ENCODE data around the gene CARMIL1. TPM values are rescaled to one million over a fixed set of nuclear protein-coding genes. Genes with fewer than 3 reads are reported as not detected.

CARMIL1 gene
- total and polyA plus RNA-seq, 2 of the 8 experiments (the other 6 are each of a cell fraction or from before 2014, with no cell fraction given) = 20.3 to 40.4 TPM

DNA sequence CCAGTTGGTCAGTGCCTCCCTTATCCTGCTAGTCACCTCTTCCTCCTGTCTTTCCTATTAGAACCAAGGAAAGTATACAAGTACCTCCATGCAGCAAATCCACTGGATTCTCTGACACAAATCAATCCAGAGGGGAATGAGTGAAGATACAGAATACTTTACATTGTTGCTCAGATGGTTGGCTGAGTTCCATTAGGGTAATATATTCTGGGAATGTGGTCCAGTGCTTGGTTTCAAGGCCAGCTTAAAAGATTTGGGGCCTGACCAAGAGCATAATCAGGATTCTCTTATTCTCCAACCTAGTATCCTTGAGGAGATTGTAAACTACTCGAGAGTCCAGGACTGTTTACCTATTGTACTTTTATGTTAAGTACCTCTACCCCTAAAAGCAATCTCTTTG is 23.0 kb downstream of the CARMIL1 start:
- no peak overlapping the region for H2BK12ac ChIP-seq (ENCODE audit: low read depth, low read length)
- CTCF ChIA-PET (ENCODE audit: partially characterized antibody) = interaction anchor here (1.0 to 4.0 kb wide), 2 partner anchors 10 to 23 kb away, joined by 3 to 11 read pairs; partner anchors contain the start of gene CARMIL1
- H2AK5ac ChIP-seq (ENCODE audit: low read depth, low read length) = no peak overlapping the region
- H4K91ac ChIP-seq (replicated peaks; ENCODE audit: insufficient read length, low read length) = no peak overlapping the region
- H3K56ac ChIP-seq (replicated peaks; ENCODE audit: insufficient read length, low read depth, low read length) = no peak overlapping the region
- H4K5ac ChIP-seq (ENCODE audit: insufficient read length, low read depth, low read length) = no peak overlapping the region
- FAIRE-seq (no peak), DNase-seq (ENCODE audit: low read depth in 1 of 2, low spot score in 2 of 2) (no peak)
- no peak overlapping the region for H3K4me2 ChIP-seq (ENCODE audit: insufficient read depth in 1 of 2, low read depth in 2 of 2, low read length in 2 of 2)
- no peak overlapping the region for H3K4me3 ChIP-seq (ENCODE audit: extremely low read depth in 1 of 4, insufficient read depth in 2 of 4, low read depth in 3 of 4, low read length in 4 of 4)
- WGBS, 2 experiments (ENCODE audit: extremely low coverage in 1 of 2, insufficient coverage in 1 of 2, insufficient read length in 1 of 2, insufficient replicate concordance in 2 of 2, low coverage in 1 of 2, low lambda C conversion rate in 2 of 2, missing lambda C conversion rate in 1 of 2) = 93% methylated on average over 1 of the region's 1 CpG; no CpG with 5 or more reads in 1 of the 2 experiments
- H3K79me2 ChIP-seq (ENCODE audit: control insufficient read depth in 1 of 2, insufficient read depth in 2 of 2, low read length in 2 of 2) = peaks cover 2 to 96% of the 10 kb centered on the region in 2 experiments; a peak in 3 of 4 replicates
- H3K4me1 ChIP-seq (replicated peaks in 1 of 4; ENCODE audit: control insufficient read depth in 3 of 4, insufficient read depth in 4 of 4, low read length in 3 of 4) = peaks cover 0 to 7% (median 4%) of the 10 kb centered on the region in 4 experiments; a peak in 3 of 7 replicates
- no peaks in the 10 kb centered on the region for H3K9me3 ChIP-seq (ENCODE audit: insufficient read depth in 2 of 2, low read depth in 1 of 2, low read length in 1 of 2)
- peaks cover 9% of the 10 kb centered on the region for H3K79me1 ChIP-seq (ENCODE audit: low read depth, low read length)
- POLR2A ChIA-PET (ENCODE audit: partially characterized antibody) = interaction anchor here (0.7 kb wide), 1 partner anchor 9 kb away, joined by 3 read pairs; no protein-coding TSS in a partner anchor
- H3K9ac ChIP-seq (replicated peaks in 1 of 4; ENCODE audit: extremely low read depth in 1 of 4, low read depth in 3 of 4, low read length in 3 of 4) = no peak overlapping the region
- no peaks in the 10 kb centered on the region for H3K27me3 ChIP-seq (replicated peaks in 1 of 4; ENCODE audit: control insufficient read depth in 3 of 4, extremely low read depth in 1 of 4, insufficient read depth in 3 of 4, low read length in 3 of 4)
- H3K14ac ChIP-seq (ENCODE audit: insufficient read length) = no peak overlapping the region
- H2BK5ac ChIP-seq (ENCODE audit: low read depth, low read length) = no peak overlapping the region
- no peak overlapping the region for H2BK120ac ChIP-seq (replicated peaks; ENCODE audit: low read depth, low read length)
- no peak overlapping the region for H3K4ac ChIP-seq (replicated peaks; ENCODE audit: insufficient read length, low read depth, low read length)
- no peak overlapping the region for H3K27ac ChIP-seq (ENCODE audit: low read depth, low read length)
- peaks cover 2 to 8% of the 10 kb centered on the region in 2 experiments for H4K20me1 ChIP-seq (replicated peaks in 1 of 2; ENCODE audit: control insufficient read depth in 1 of 2, insufficient read depth in 2 of 2, low read length in 2 of 2)
- H3K18ac ChIP-seq (ENCODE audit: extremely low read depth, low read length) = no peak overlapping the region
- H3K36me3 ChIP-seq (ENCODE audit: control insufficient read depth in 2 of 4, insufficient read depth in 4 of 4, low read length in 3 of 4) = no peaks in the 10 kb centered on the region; a peak in 1 of 8 replicates
- H2BK20ac ChIP-seq (ENCODE audit: low read length) = no peak overlapping the region
- H2AFZ ChIP-seq (ENCODE audit: low read length) = no peak overlapping the region
- H3K23me2 ChIP-seq (ENCODE audit: low read depth, low read length) = no peaks in the 10 kb centered on the region
- no peak overlapping the region for H2BK15ac ChIP-seq (ENCODE audit: low read length)
- no peak overlapping the region for H3K23ac ChIP-seq (ENCODE audit: insufficient read length)
- H4K8ac ChIP-seq (ENCODE audit: extremely low read depth, insufficient read depth, low read length) = no peak overlapping the region
- TF ChIP-seq PHF8 (conservative IDR thresholded peaks at IDR 0.05; ENCODE audit: low read depth, low read length) (no peak), RBBP5 (IDR thresholded peaks at IDR 0.05; ENCODE audit: borderline replicate concordance, low read depth, low read length) (no peak), CTBP2 (IDR thresholded peaks at IDR 0.05; ENCODE audit: borderline replicate concordance, insufficient read depth, insufficient read length, low read length) (no peak), CEBPB (IDR thresholded peaks at IDR 0.05; ENCODE audit: low read depth, low read length) (no peak), RXRA (IDR thresholded peaks at IDR 0.05; ENCODE audit: insufficient read depth, low read depth, low read length) (no peak), MAFK (IDR thresholded peaks at IDR 0.05; ENCODE audit: low read depth, low read length) (no peak), HDAC6 (IDR thresholded peaks at IDR 0.05; ENCODE audit: low read depth, low read length) (no peak), EP300 (IDR thresholded peaks at IDR 0.05; ENCODE audit: borderline replicate concordance in 1 of 2, low read depth in 2 of 2, low read length in 2 of 2) (no peak), KDM4A (IDR thresholded peaks at IDR 0.05; ENCODE audit: low read depth, low read length, severe bottlenecking) (no peak), POLR2A (IDR thresholded peaks at IDR 0.05; ENCODE audit: control extremely low read depth in 1 of 2, low read depth in 2 of 2, low read length in 2 of 2) (no peak), SAP30 (IDR thresholded peaks at IDR 0.05; ENCODE audit: insufficient read depth, insufficient replicate concordance, low read length) (no peak), SUZ12 (IDR thresholded peaks at IDR 0.05; ENCODE audit: low read length) (no peak), TAF1 (IDR thresholded peaks at IDR 0.05; ENCODE audit: low read depth, low read length) (no peak), SIX5 (IDR thresholded peaks at IDR 0.05; ENCODE audit: low read depth, low read length) (no peak)

All from H1 (cell line).